Mucosa of stomach (tissue), 1 donor: ENCODE measurements around the gene NEURL1.
A peak's percentile ranks its signal among the peaks of the same experiment; 100 is the strongest.

ENCODE experiments used
- H3K27me3 ChIP-seq: one replicate; pipeline ENCODE4 v1.7.0; 2013; ENCODE audit warnings: mild to moderate bottlenecking, low read length; ENCODE audit not compliant: control insufficient read depth, insufficient read depth
- H3K36me3 ChIP-seq: one replicate; pipeline ENCODE4 v1.7.0; 2013; ENCODE audit warnings: low read length; ENCODE audit not compliant: control insufficient read depth, insufficient read depth
- H3K4me1 ChIP-seq: one replicate; pipeline ENCODE4 v1.7.0; 2013; ENCODE audit warnings: mild to moderate bottlenecking, low read length; ENCODE audit not compliant: control insufficient read depth, insufficient read depth
- H3K4me3 ChIP-seq: one replicate; pipeline ENCODE4 v1.7.0; 2013; ENCODE audit warnings: low read length
- H3K9ac ChIP-seq: one replicate; pipeline ENCODE4 v1.7.0; 2013; ENCODE audit warnings: mild to moderate bottlenecking, low read length, moderate library complexity
- H3K9me3 ChIP-seq: one replicate; pipeline ENCODE4 v1.7.0; 2013; ENCODE audit warnings: mild to moderate bottlenecking, low read length, moderate library complexity; ENCODE audit not compliant: control insufficient read depth
- donor health status: Pancreatic carcinoma.

NEURL1 gene

DNA sequence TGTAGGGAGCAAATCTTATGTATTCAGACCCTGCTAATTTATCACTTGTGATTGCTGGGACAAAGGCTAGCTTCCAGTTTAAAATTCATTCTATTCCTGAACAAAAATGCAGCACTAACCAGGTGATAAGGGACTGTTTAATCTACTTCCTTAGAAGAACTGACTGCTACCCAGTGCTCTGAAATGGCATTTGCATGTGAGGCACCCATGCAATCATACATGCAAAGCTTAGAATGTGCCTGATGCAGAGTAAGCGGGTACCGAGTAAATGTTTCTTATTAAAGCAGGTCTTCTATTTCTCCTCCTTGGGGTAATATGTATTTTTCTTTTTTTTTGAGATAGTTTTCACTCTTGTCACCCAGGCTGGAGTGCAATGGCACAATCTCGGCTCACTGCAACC is 54.5 kb downstream of the NEURL1 start:
- H3K4me1 ChIP-seq = peaks cover 67% of the 10 kb centered on the region
- H3K4me3 ChIP-seq = no peak overlapping the region
- no peak overlapping the region for H3K9ac ChIP-seq

DNA sequence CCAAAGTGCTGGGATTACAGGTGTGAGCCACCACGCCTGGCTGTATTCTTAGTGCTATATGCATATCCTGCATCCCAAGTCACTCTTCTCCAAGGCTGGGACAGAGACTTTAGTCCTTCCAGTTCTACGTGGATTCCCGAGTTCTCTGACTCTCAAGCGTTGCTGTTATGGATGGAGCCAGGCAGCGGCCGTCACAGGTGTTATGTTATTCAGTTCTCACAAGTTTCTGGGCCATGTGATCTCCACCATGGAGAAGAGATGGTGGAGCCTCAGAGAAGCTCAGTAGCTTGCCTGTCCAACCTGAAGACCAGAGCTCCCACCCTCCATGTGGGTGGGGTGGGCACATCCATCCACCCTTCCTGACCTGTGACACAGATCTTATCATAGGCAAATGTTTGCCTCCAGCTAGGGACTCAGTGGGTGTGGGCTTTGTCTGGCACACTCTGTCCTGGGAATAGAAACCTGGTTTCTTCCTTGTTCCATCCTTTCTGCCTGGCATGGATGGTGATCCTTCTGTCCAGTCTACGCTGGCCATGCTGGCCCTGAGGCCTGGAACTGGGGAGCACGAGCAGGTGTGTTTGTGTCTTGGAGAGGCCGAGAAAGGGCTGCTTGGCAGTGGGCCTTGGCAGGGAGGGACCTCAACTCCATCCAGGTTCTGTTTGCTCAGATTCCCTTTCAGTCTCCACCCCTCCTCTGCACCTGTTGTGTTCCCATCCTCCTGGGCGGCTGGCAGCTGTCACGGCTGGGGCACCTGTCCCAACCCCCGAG is 55.3 kb downstream of the NEURL1 start:
- H3K9me3 ChIP-seq = no peaks in the 10 kb centered on the region
- peaks cover 61% of the 10 kb centered on the region for H3K4me1 ChIP-seq
- no peak overlapping the region for H3K9ac ChIP-seq
- H3K4me3 ChIP-seq = no peak overlapping the region
- no peaks in the 10 kb centered on the region for H3K27me3 ChIP-seq
- H3K36me3 ChIP-seq = no peaks in the 10 kb centered on the region

More for the DNA sequence above, 54.5 kb downstream of the NEURL1 start:
- Histone ChIP-seq H3K9me3 (no peaks in the 10 kb centered on the region), H3K27me3 (no peaks in the 10 kb centered on the region), H3K36me3 (no peaks in the 10 kb centered on the region)

DNA sequence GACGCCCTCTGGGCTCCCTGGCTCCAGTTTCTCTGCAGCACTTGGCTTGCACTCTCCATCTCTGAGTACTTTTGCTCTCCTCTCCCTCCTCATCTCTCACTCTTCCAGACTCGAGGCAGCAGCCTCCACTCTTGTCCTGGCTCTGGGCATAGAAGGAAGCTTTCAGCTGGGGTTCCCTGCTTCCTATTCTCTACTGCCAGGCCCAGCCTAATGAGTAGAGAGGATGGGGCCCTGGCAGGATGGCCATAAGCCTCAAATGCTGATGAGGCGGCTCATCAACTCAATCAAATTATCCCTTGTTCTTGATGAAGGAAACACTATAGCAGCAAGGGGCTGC is 55.8 kb downstream of the NEURL1 start:
- Histone ChIP-seq H3K36me3 (no peaks in the 10 kb centered on the region), H3K9me3 (no peaks in the 10 kb centered on the region), H3K9ac (no peak overlapping the region), H3K4me1 (peaks cover 59% of the 10 kb centered on the region), H3K4me3 (no peak overlapping the region), H3K27me3 (no peaks in the 10 kb centered on the region)

DNA sequence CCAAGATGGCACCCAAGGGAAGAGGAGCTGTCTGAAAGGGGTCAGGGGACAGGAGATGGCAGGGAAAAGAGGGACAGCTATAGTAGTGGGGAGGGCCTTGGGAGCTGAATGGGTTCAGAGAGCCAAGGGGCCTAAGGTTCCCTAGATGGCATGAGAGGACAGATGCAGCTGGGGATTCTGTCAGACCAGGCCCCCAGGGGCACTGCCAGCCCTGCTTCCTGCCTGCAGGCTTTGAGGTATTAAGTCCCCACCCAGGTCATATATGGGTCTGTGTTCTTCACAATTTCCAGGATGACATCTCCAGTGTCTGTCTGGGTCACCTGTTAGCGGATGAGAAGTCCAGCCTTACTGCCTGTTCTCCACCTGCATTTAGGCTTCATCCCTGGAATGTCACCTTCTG is 56.7 kb downstream of the NEURL1 start:
- Histone ChIP-seq H3K36me3 (no peaks in the 10 kb centered on the region), H3K4me1 (peaks cover 56% of the 10 kb centered on the region), H3K4me3 (no peak overlapping the region)

DNA sequence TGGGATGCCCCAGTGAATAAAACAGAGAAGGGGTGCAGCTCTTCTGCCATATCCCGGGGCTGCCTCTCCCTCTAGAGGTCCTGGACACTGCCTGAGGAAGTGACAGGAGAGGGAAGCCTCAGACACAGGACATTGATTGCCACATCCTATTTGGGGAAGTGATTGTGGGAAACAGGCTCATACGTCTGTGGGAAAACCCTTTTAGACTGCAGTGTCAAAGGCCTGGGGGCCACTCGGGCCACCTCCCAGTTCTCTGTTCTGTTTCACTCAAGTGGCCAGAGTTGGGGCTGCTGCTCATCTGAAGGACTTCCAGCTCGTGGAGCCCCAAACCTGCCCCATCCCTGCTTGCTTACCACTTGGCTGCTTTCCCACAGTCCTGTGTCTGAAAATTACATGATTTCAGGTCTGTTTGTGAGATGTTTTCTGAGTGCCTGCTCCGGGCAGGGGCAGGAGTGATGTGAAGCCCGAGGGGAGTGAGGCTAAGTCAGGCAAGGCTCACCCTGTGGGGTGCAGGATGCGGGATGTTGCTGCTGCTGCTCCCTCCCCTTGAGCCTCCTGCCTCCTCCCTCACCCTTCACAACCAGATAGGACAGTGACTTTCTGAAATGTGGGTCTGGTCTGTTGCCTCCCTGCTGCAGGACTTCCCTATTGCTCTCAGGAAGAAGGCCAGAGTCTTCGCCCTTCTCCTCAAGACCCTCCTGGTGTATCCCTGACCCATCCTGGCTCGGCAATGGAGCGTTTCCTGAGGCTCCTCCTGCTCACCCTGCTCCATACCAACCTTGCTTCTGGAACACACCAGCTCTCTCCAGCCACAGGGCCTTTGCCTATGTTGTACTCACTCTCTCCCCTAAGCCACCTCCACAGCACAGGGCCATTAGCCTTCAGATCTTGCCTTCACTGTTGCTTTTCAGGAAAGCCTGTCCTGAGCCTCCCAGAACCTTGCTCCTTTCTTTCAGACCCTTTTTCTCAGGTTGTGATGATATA is 58.4 kb downstream of the NEURL1 start:
- H3K27me3 ChIP-seq = peaks cover 15% of the 10 kb centered on the region
- H3K4me1 ChIP-seq = peaks cover 59% of the 10 kb centered on the region
- no peak overlapping the region for H3K4me3 ChIP-seq
- H3K9me3 ChIP-seq = no peaks in the 10 kb centered on the region
- H3K36me3 ChIP-seq = no peaks in the 10 kb centered on the region
- H3K9ac ChIP-seq = no peak overlapping the region

More for the DNA sequence above, 56.7 kb downstream of the NEURL1 start:
- no peaks in the 10 kb centered on the region for H3K27me3 ChIP-seq
- H3K9ac ChIP-seq = no peak overlapping the region
- H3K9me3 ChIP-seq = no peaks in the 10 kb centered on the region

DNA sequence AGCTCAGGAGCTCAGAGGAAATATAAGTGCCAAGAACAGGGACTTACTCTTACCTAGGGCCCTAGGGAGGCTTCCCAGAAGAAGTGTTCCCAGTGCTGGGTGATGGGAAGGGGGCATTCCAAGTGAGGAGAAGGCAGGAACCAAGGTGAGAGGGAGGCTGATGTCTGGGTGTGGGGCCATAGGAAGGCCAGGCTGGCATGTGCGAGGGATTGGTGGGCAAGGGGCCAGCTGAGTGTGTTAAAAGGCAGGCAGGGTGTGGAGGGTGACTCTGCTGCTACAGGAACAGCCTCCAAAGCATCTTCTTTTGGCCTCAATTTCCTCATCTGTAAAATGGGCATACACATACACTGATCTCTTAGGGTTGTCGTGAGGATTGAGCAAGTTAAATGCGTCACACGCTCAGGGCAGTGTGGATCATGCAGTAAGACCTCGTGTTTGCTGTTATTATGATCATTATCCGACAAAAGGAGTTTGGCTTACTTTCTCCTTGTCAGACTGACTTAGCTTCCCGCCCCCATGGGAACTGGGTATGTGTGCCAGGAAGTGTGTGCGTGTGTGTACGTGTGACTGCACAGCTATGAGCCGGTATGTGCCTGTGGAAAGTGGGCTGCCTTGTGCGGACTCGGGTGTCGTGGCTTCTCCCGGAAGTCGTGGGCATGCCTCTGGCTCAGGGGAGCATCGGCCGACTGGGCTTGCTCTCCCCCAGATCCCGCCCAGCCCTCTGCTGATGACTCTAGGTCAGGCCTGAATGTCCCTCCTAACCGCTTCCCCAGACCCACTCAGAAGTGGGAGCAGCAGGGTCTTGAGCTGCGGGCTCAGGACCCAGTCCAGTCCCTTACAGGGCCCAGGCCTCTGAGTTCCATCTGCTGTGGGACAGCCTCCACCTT is 59.6 kb downstream of the NEURL1 start:
- Histone ChIP-seq H3K36me3 (no peaks in the 10 kb centered on the region), H3K4me3 (no peak overlapping the region), H3K9ac (no peak overlapping the region), H3K27me3 (peaks cover 15% of the 10 kb centered on the region), H3K9me3 (no peaks in the 10 kb centered on the region), H3K4me1 (peaks cover 55% of the 10 kb centered on the region)

DNA sequence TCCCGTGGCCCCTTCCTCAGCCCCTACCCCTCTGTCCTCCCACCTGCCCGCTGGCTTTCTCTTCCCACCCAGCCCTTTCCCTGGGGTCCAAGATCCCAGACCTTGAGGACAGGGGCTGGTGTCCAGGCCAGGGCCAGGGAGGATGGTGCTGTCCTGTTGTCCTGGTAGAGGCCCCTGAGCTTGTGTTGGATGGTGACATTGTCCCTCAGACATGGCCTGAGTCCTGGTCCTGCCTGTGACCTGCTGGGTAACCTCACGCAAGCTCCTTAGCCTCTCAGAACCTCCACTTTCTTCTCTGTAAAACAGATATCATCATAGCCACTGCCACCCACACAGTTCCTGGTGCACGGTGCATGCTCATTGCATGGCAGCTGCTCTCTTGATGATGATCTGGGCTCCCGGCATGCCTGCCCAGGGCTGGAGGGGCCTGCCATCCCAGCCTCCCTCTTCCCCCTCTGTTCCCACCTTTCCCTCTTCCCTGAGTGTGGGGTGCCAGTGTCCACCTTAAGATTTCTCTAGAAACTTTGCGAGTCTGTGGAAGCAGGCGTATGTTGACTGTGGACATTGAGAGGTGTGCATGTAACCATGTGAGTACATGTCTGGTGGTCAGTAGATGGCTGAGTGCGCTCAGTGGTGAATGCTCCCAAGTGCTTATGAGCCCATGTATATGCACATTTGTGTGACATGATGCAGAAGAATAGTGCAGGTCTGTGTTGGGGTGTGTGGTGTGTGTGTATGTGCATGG is 60.4 kb downstream of the NEURL1 start:
- peaks cover 15% of the 10 kb centered on the region for H3K27me3 ChIP-seq
- no peaks in the 10 kb centered on the region for H3K9me3 ChIP-seq
- no peak overlapping the region for H3K4me3 ChIP-seq
- H3K4me1 ChIP-seq = peaks cover 50% of the 10 kb centered on the region
- H3K9ac ChIP-seq = no peak overlapping the region
- no peaks in the 10 kb centered on the region for H3K36me3 ChIP-seq

DNA sequence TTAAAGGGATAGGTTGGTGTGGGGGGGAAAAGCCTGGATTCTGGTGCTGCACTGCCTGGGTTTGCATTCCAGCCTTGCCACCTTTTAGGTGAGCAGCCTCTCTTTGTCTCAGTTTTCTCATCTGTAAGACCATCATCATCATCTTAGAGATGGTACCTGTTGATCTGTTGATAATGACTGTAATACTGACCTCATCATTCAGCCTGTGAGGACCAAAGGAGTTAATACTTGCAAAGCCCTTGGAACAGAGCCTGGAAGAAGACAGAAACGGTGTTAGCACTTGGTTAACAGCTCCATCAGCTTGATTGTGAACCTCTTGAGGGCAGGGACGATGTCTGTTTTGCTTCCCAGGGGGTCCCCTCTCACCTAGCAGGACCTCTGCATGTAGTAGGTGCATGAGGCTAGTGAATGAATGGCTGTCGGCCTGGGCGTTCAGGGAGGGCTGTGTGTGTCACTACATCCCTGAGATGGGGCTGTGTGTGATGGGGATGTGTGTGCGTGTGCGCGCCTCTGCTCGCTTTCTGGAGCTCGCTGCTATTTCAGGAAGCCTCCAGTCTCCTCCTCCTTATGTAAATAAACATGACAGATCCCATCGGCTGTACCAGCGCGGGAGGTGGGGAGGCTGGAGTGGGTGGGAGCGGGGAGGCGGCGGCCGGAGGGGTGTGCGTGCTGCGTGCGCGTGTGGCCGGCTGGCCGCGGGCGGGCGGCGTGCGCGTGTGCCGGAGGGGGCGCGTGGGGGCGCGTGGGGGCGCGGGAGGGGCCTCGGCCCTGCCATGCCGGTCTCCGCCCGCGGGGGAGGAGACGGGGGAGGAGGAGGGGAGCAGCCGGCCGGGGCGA is 61.2 kb downstream of the NEURL1 start:
- Histone ChIP-seq H3K9ac (no peak overlapping the region), H3K36me3 (no peaks in the 10 kb centered on the region), H3K27me3 (peaks cover 15% of the 10 kb centered on the region), H3K4me1 (peaks cover 50% of the 10 kb centered on the region), H3K4me3 (no peak overlapping the region), H3K9me3 (no peaks in the 10 kb centered on the region)

DNA sequence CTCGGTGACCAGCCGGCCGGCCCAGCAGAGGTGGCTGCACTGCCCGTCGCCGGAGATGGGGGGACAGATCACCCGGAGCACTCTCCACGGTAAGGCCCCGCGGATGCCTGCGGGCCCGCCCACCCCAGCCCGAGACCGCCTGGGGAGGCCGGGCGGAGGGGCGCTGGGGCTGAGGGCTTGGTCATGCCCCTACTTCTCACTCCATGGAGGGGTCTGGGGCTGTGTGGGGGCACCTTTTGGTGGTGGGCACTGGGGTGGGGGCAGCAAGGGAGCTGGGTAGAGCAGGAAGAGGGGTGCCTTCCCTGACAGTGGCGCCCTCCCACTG is 61.8 kb downstream of the NEURL1 start:
- Histone ChIP-seq H3K4me3 (peak overlapping the region; percentile 1), H3K36me3 (no peaks in the 10 kb centered on the region), H3K9me3 (no peaks in the 10 kb centered on the region), H3K27me3 (peaks cover 15% of the 10 kb centered on the region), H3K9ac (peak overlapping the region; percentile 23), H3K4me1 (peaks cover 44% of the 10 kb centered on the region)

DNA sequence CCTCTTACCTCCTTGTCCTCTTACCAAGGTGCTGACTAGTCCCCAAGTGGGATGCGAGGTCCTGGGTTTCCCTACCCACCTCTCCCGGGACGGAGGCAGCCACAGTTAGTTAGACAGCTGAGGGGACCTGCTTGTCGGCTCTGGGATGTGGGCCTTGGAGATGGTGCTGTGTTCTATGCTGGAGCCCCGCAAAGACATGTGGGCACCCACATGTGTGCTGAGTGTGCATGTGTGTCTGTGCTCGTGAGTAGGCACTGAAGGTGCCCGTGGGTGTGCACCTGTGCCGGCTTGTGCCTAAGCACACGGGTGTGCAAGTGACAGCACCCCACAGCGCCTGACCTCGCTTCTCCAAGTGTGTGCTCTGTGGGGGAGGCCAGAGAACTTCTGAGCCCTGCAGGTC is 62.2 kb downstream of the NEURL1 start:
- Histone ChIP-seq H3K4me3 (peak overlapping the region; percentile 1), H3K9ac (peak overlapping the region; percentile 23), H3K4me1 (peaks cover 46% of the 10 kb centered on the region), H3K36me3 (peaks cover 2% of the 10 kb centered on the region), H3K27me3 (peaks cover 15% of the 10 kb centered on the region), H3K9me3 (no peaks in the 10 kb centered on the region)
